Measurements from ENCODE around the gene HOXB4. TPM values are rescaled to one million over a fixed set of nuclear protein-coding genes. Genes with fewer than 3 reads are reported as not detected.

Gene HOXB4
- total RNA-seq, 3 donors from 2014 or later, result 4.5 to 14.6 (median 5.3) TPM

- DNase-seq, result peak in 1 of 3 donors; percentile 32
- Histone ChIP-seq H3K4me1 (ENCODE audit: low read depth) (peaks cover 49% of the 10 kb centered on the region), H3K36me3 (ENCODE audit: low read depth) (no peaks in the 10 kb centered on the region), H3K9me3 (no peaks in the 10 kb centered on the region), H3K4me3 (no peak overlapping the region)
- no peak for TF ChIP-seq CTCF (IDR thresholded peaks at IDR 0.05)
- intact Hi-C loops (cut with DNase I, micrococcal nuclease), result no loop called here
- peak; percentile 10 for ATAC-seq
These were observed 6.9 kb downstream of the HOXB4 start for GRCh38 chr17:48571024-48571818.

- intact Hi-C loops (cut with DNase I, micrococcal nuclease), result no loop called here
- DNase-seq (peak in 1 of 3 donors; percentile 31), ATAC-seq (no peak)
- Histone ChIP-seq H3K4me3 (no peak overlapping the region), H3K4me1 (ENCODE audit: low read depth) (peaks cover 46% of the 10 kb centered on the region), H3K36me3 (ENCODE audit: low read depth) (no peaks in the 10 kb centered on the region), H3K9me3 (no peaks in the 10 kb centered on the region)
- TF ChIP-seq CTCF (IDR thresholded peaks at IDR 0.05), result no peak
These were observed 7.7 kb downstream of the HOXB4 start for GRCh38 chr17:48570325-48571023.

DNA sequence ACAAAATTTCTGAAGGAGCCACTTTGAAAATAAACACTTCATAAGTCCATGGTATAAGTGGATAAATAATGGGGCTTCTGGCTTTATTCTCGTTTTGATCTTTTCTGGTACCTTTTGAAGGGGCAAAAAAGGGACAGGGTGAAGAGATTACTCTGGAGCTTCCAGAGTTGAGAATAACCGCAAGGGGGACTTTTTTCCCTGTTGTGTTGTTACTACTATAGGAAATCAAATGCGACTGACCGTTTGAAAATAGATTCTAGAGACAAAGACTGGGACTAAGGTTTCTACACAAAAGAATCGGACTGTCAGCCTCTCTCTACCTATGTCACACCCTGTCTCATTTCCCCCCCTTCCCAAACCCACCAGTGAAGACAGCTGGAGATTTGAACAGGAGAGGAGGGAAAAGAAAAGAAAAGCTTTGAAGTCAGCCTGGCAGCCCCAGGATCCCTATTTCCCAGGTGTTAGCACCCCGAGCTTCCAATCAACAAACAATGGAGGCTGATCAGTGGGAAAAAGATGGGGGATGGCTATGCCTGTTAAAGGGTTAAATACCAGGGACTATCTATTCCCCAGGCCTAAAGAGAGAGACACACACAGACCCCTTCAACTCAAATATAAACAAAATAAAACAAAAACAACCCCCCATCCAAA lies 8.4 kb downstream of the HOXB4 start:
- DNase-seq (peak in 1 of 3 donors; percentile 4), ATAC-seq (no peak)
- Histone ChIP-seq H3K4me1 (ENCODE audit: low read depth) (peaks cover 40% of the 10 kb centered on the region), H3K36me3 (ENCODE audit: low read depth) (no peaks in the 10 kb centered on the region), H3K4me3 (no peak overlapping the region), H3K9me3 (no peaks in the 10 kb centered on the region)
- intact Hi-C loops (cut with DNase I, micrococcal nuclease), result no loop called here
- TF ChIP-seq CTCF (IDR thresholded peaks at IDR 0.05), result no peak

- H3K9me3 ChIP-seq, result no peaks in the 10 kb centered on the region
- no peak overlapping the region for H3K4me3 ChIP-seq
- ATAC-seq (no peak), DNase-seq (peak in 1 of 3 donors; percentile 6)
- no peak for TF ChIP-seq CTCF (IDR thresholded peaks at IDR 0.05)
- peaks cover 39% of the 10 kb centered on the region for H3K4me1 ChIP-seq (ENCODE audit: low read depth)
- intact Hi-C loops (cut with DNase I, micrococcal nuclease), result no loop called here
- no peaks in the 10 kb centered on the region for H3K36me3 ChIP-seq (ENCODE audit: low read depth)
These were observed 8.9 kb downstream of the HOXB4 start for GRCh38 chr17:48569240-48569582.

- Histone ChIP-seq H3K9me3 (no peaks in the 10 kb centered on the region), H3K36me3 (ENCODE audit: low read depth) (no peaks in the 10 kb centered on the region), H3K4me3 (no peak overlapping the region), H3K4me1 (ENCODE audit: low read depth) (peaks cover 34% of the 10 kb centered on the region)
- intact Hi-C loops (cut with DNase I, micrococcal nuclease), result no loop called here
- DNase-seq, result peak in 1 of 3 donors; percentile 36
- ATAC-seq, result no peak
- TF ChIP-seq CTCF (IDR thresholded peaks at IDR 0.05), result no peak
These were observed 9.5 kb downstream of the HOXB4 start for GRCh38 chr17:48568499-48569239.

All from mucosa of descending colon (tissue), 3 donors.